GM18505 (cell line): Measurements from ENCODE around the gene PHACTR2.

Experiments used
- ATAC-seq: cut with Tn5 transposase; IDR thresholded peaks from one replicate; pipeline ENCODE4 v1.9.1; 2021; ENCODE audit not compliant: unreplicated experiment
- POLR2A ChIP-seq: IDR thresholded peaks from 4 replicates; pipeline ENCODE4 v1.6.1; 2011; ENCODE audit warnings: borderline replicate concordance; ENCODE audit not compliant: insufficient read depth, insufficient read length; ENCODE audit errors: extremely low read depth

The PHACTR2 gene

GRCh38 chr6:143687591-143687990 lies 9.8 kb downstream of the PHACTR2 start:
- no peak for ATAC-seq
- no peak for TF ChIP-seq POLR2A

GRCh38 chr6:143688681-143689080 lies 10.9 kb downstream of the PHACTR2 start:
- no peak for ATAC-seq
- TF ChIP-seq POLR2A, result no peak

GRCh38 chr6:143689852-143690251 lies 12.1 kb downstream of the PHACTR2 start:
- ATAC-seq, result no peak
- TF ChIP-seq POLR2A, result no peak

- no peak for ATAC-seq
These were observed 13.4 kb downstream of the PHACTR2 start for GRCh38 chr6:143691155-143691554.

GRCh38 chr6:143691900-143692636 lies 14.3 kb downstream of the PHACTR2 start:
- no peak for ATAC-seq

More at GRCh38 chr6:143691155-143691554, 13.4 kb downstream of the PHACTR2 start:
- TF ChIP-seq POLR2A, result no peak

GRCh38 chr6:143692696-143693095 lies 14.9 kb downstream of the PHACTR2 start:
- TF ChIP-seq POLR2A, result no peak
- no peak for ATAC-seq

More at GRCh38 chr6:143691900-143692636, 14.3 kb downstream of the PHACTR2 start:
- no peak for TF ChIP-seq POLR2A

GRCh38 chr6:143694013-143694412 lies 16.2 kb downstream of the PHACTR2 start:
- ATAC-seq, result no peak
- no peak for TF ChIP-seq POLR2A

GRCh38 chr6:143694560-143694959 lies 16.8 kb downstream of the PHACTR2 start:
- ATAC-seq, result no peak
- no peak for TF ChIP-seq POLR2A

- ATAC-seq, result no peak
- TF ChIP-seq POLR2A, result no peak
These were observed 17.6 kb downstream of the PHACTR2 start for GRCh38 chr6:143695130-143695968.

- no peak for ATAC-seq
- TF ChIP-seq POLR2A, result no peak
These were observed 18.4 kb downstream of the PHACTR2 start for GRCh38 chr6:143695969-143696663.

- no peak for ATAC-seq
- no peak for TF ChIP-seq POLR2A
These were observed 18.9 kb downstream of the PHACTR2 start for GRCh38 chr6:143696664-143697000.

GRCh38 chr6:143697076-143697800 lies 19.5 kb downstream of the PHACTR2 start:
- ATAC-seq, result no peak
- no peak for TF ChIP-seq POLR2A

GRCh38 chr6:143698329-143698728 lies 20.6 kb downstream of the PHACTR2 start:
- ATAC-seq, result no peak
- no peak for TF ChIP-seq POLR2A
